Measurements from ENCODE around the gene TMEM233.

Gene TMEM233

DNA sequence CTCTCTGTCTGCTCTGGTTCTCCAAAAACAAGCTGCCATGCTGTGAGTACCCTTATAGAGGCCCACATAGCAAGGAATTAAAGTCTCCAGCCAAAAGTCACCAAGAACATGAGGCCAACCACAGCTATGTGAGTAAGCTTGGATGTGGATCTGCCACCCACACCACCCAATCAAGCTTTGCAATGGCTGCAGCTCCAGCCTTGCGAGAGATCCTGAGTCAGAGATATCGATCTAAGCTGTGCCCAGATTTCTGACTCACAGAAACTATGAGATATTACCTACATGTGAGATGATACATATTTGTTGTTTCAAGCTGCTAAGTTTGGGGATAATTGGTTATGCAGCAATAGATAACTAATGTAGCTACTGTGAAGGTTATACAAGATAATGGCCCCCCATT, 15.5 kb upstream of the TMEM233 start:
- no peak for DNase-seq (ENCODE audit: low read depth)
- Histone ChIP-seq H3K27me3 (replicated peaks; ENCODE audit: control insufficient read depth, insufficient read depth, low read length) (no peaks in the 10 kb centered on the region), H3K36me3 (ENCODE audit: control insufficient read depth, insufficient read depth, low read length, severe bottlenecking) (no peaks in the 10 kb centered on the region), H3K9ac (ENCODE audit: low read length) (no peak overlapping the region), H3K4me1 (ENCODE audit: control insufficient read depth, insufficient read depth, low read length) (peaks cover 9% of the 10 kb centered on the region), H3K9me3 (ENCODE audit: control insufficient read depth, low read length) (no peaks in the 10 kb centered on the region), H3K4me3 (ENCODE audit: low read length) (no peak overlapping the region)

DNA sequence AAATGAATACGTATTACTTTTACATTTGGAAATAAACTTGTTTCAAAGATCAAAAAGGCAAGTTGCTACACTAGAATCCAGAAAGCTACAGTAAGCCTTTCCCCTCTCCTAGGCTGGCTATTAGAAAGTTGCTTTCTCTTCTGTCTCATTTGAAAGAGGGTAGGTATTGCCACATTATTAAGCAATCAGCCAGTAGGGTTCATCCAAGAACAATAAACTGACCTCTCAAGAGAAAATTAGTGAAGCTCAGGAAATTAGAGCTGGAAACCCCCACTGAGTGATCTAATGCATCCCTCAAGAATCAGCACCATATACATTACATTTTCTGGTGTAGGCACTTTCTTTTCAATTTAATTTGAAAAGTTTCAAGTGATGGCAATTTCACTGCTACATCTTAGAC, 4.5 kb upstream of the TMEM233 start:
- no peaks in the 10 kb centered on the region for H3K9me3 ChIP-seq (ENCODE audit: control insufficient read depth, low read length)
- H3K27me3 ChIP-seq (replicated peaks; ENCODE audit: control insufficient read depth, insufficient read depth, low read length), result peaks cover 29% of the 10 kb centered on the region
- no peak overlapping the region for H3K4me3 ChIP-seq (ENCODE audit: low read length)
- no peaks in the 10 kb centered on the region for H3K36me3 ChIP-seq (ENCODE audit: control insufficient read depth, insufficient read depth, low read length, severe bottlenecking)
- H3K9ac ChIP-seq (ENCODE audit: low read length), result no peak overlapping the region
- DNase-seq (ENCODE audit: low read depth), result peak; percentile 18
- H3K4me1 ChIP-seq (ENCODE audit: control insufficient read depth, insufficient read depth, low read length), result peaks cover 15% of the 10 kb centered on the region

DNA sequence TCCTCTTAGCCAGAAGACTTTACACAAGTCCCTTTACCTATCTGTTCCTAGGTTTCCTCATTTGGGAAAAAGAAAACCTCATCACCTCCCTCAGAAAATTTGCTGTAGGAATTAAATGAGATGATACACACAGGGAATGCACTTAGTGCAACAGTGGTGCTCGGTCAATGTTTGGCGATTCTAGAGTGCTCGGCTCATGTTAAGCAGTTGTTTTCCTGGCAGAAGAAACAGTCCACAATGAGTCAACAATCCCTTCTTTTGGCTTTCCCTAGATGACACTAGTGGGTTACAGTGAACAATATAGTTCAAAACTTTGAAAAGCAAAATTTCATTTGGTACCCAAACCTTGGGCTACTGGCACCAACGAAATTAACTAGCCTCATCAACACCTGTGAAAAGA, 3.9 kb upstream of the TMEM233 start:
- Histone ChIP-seq H3K9ac (ENCODE audit: low read length) (no peak overlapping the region), H3K36me3 (ENCODE audit: control insufficient read depth, insufficient read depth, low read length, severe bottlenecking) (no peaks in the 10 kb centered on the region), H3K27me3 (replicated peaks; ENCODE audit: control insufficient read depth, insufficient read depth, low read length) (peaks cover 30% of the 10 kb centered on the region), H3K4me1 (ENCODE audit: control insufficient read depth, insufficient read depth, low read length) (peaks cover 15% of the 10 kb centered on the region), H3K9me3 (ENCODE audit: control insufficient read depth, low read length) (no peaks in the 10 kb centered on the region), H3K4me3 (ENCODE audit: low read length) (no peak overlapping the region)
- DNase-seq (ENCODE audit: low read depth), result no peak

DNA sequence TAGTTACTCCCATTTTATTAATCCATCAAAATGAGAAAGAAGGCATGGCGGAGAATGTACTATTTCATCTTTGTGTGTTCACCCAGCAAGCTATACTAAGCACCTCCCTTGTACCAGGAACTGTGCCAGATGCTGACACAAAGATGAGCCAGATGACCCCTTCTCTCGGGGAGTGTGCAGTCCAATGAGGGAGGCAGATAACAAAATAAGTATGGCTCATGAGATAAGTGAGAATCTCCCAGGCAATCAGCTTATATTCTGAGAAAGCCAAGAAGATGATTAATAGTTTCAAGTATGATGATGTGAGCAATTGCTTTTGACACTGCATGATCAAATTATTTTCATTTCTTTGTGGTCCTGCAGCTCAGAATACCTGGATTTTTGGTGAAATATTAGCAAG, 1.3 kb upstream of the TMEM233 start:
- H3K9ac ChIP-seq (ENCODE audit: low read length), result no peak overlapping the region
- no peak for DNase-seq (ENCODE audit: low read depth)
- no peaks in the 10 kb centered on the region for H3K9me3 ChIP-seq (ENCODE audit: control insufficient read depth, low read length)
- peaks cover 15% of the 10 kb centered on the region for H3K4me1 ChIP-seq (ENCODE audit: control insufficient read depth, insufficient read depth, low read length)
- peaks cover 38% of the 10 kb centered on the region for H3K27me3 ChIP-seq (replicated peaks; ENCODE audit: control insufficient read depth, insufficient read depth, low read length)
- no peaks in the 10 kb centered on the region for H3K36me3 ChIP-seq (ENCODE audit: control insufficient read depth, insufficient read depth, low read length, severe bottlenecking)
- H3K4me3 ChIP-seq (ENCODE audit: low read length), result no peak overlapping the region

DNA sequence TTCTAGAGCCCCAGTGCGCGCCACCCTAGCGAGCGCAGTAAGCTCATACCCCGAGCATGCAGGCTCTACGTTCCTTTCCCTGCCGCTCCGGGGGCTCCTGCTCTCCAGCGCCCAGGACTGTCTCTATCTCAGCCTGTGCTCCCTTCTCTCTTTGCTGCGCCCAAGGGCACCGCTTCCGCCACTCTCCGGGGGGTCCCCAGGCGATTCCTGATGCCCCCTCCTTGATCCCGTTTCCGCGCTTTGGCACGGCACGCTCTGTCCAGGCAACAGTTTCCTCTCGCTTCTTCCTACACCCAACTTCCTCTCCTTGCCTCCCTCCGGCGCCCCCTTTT, 791 bp downstream of the TMEM233 start:
- Histone ChIP-seq H3K4me1 (ENCODE audit: control insufficient read depth, insufficient read depth, low read length) (peaks cover 8% of the 10 kb centered on the region), H3K9ac (ENCODE audit: low read length) (no peak overlapping the region), H3K36me3 (ENCODE audit: control insufficient read depth, insufficient read depth, low read length, severe bottlenecking) (no peaks in the 10 kb centered on the region), H3K4me3 (ENCODE audit: low read length) (peak overlapping the region; percentile 69), H3K27me3 (replicated peaks; ENCODE audit: control insufficient read depth, insufficient read depth, low read length) (peaks cover 38% of the 10 kb centered on the region), H3K9me3 (ENCODE audit: control insufficient read depth, low read length) (no peaks in the 10 kb centered on the region)
- DNase-seq (ENCODE audit: low read depth), result no peak

DNA sequence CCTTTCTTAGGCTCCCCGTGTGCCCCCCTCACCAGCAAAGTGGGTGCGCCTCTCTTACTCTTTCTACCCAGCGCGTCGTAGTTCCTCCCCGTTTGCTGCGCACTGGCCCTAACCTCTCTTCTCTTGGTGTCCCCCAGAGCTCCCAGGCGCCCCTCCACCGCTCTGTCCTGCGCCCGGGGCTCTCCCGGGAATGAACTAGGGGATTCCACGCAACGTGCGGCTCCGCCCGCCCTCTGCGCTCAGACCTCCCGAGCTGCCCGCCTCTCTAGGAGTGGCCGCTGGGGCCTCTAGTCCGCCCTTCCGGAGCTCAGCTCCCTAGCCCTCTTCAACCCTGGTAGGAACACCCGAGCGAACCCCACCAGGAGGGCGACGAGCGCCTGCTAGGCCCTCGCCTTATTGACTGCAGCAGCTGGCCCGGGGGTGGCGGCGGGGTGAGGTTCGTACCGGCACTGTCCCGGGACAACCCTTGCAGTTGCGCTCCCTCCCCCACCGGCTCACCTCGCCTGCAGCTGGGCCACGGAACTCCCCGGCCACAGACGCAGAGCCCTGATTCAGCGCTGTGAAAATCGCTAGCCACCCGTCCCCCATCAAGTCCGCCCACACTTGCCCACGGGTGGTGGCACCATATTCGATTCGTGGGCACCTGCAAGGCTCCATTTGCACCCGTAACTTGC, 1.3 kb downstream of the TMEM233 start:
- no peak for DNase-seq (ENCODE audit: low read depth)
- Histone ChIP-seq H3K9me3 (ENCODE audit: control insufficient read depth, low read length) (no peaks in the 10 kb centered on the region), H3K4me1 (ENCODE audit: control insufficient read depth, insufficient read depth, low read length) (peaks cover 2% of the 10 kb centered on the region), H3K4me3 (ENCODE audit: low read length) (peak overlapping the region; percentile 69), H3K9ac (ENCODE audit: low read length) (no peak overlapping the region), H3K36me3 (ENCODE audit: control insufficient read depth, insufficient read depth, low read length, severe bottlenecking) (no peaks in the 10 kb centered on the region), H3K27me3 (replicated peaks; ENCODE audit: control insufficient read depth, insufficient read depth, low read length) (peaks cover 38% of the 10 kb centered on the region)

DNA sequence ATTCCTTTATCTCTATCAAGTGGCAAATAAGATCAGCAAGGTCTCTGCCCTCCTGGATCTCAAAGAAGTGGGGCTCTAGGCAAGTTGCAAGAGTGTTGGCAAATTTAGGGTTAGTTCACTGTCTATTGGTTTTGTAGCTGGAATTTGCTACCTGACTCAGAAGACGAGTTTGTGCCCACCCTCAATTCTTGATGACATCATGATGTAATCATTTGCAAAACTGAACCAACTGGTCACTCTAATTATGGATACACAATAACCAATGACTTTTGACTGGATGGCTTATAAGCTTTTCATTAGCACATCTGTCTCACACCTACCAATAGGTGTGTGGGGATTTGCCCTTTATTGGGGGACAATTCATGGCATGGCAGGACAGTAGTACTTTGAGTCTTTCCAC, 4.6 kb downstream of the TMEM233 start:
- Histone ChIP-seq H3K9me3 (ENCODE audit: control insufficient read depth, low read length) (no peaks in the 10 kb centered on the region), H3K9ac (ENCODE audit: low read length) (no peak overlapping the region), H3K27me3 (replicated peaks; ENCODE audit: control insufficient read depth, insufficient read depth, low read length) (peaks cover 31% of the 10 kb centered on the region), H3K4me3 (ENCODE audit: low read length) (no peak overlapping the region), H3K4me1 (ENCODE audit: control insufficient read depth, insufficient read depth, low read length) (no peaks in the 10 kb centered on the region), H3K36me3 (ENCODE audit: control insufficient read depth, insufficient read depth, low read length, severe bottlenecking) (no peaks in the 10 kb centered on the region)
- no peak for DNase-seq (ENCODE audit: low read depth)

DNA sequence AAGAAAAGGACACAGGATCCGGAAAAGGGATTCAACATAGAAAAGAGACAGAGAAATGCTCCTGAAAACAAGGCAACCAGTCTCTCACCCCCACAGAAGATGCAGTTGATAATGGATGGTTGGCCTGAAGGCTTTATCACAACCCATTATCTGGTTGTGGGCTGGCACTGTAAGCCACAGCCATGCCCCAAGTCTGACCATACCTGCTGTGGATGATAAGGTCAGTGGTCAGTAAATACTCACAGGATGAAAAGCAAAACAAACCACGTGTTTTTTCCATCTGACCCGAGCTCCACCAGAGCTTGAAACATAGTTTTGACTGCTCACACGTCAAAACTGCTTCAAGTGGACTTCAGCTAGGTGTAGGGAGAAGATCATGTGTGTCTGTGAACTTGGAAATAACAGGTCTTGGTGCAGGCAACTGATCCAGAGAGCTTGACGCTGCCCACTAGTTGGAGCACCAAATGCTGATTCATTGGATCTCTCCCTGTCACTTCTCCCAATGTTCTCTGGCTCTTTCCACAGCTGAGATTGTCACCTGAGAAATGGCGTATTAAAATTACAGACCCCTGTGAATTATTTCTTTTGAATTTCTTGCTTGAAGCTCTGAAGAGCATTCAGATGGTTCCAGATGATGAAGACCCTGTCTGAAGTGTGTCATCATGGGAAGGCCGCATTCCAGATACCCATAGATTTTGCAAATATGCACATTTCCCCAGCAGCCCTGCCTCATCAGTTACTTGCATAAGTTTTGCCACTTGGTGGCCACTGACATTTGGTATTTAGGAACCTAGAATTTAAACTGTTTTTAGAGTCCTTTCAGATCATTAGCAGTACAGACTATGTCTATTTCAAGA, 8.5 kb downstream of the TMEM233 start:
- no peaks in the 10 kb centered on the region for H3K4me1 ChIP-seq (ENCODE audit: control insufficient read depth, insufficient read depth, low read length)
- H3K9ac ChIP-seq (ENCODE audit: low read length), result no peak overlapping the region
- no peak overlapping the region for H3K4me3 ChIP-seq (ENCODE audit: low read length)
- H3K9me3 ChIP-seq (ENCODE audit: control insufficient read depth, low read length), result no peaks in the 10 kb centered on the region
- no peaks in the 10 kb centered on the region for H3K27me3 ChIP-seq (replicated peaks; ENCODE audit: control insufficient read depth, insufficient read depth, low read length)
- DNase-seq (ENCODE audit: low read depth), result no peak
- H3K36me3 ChIP-seq (ENCODE audit: control insufficient read depth, insufficient read depth, low read length, severe bottlenecking), result no peaks in the 10 kb centered on the region

DNA sequence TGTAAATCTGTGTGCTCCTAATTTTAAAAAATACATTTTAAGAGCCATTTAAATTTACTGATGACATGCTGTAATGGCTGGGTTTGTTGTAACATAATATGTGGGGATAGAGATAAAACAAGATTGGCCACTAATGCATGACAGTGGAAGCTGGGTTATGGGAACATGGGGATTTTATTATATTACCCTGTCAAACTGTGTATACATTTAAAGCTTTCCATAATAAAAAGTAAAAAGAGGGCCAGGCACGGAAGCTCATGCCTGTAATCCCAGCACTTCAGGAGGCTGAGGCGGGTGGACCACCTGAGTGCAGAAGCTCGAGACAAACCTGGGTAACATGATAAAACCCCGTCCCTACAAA, 9.1 kb downstream of the TMEM233 start:
- no peaks in the 10 kb centered on the region for H3K9me3 ChIP-seq (ENCODE audit: control insufficient read depth, low read length)
- H3K36me3 ChIP-seq (ENCODE audit: control insufficient read depth, insufficient read depth, low read length, severe bottlenecking), result no peaks in the 10 kb centered on the region
- no peaks in the 10 kb centered on the region for H3K27me3 ChIP-seq (replicated peaks; ENCODE audit: control insufficient read depth, insufficient read depth, low read length)
- H3K9ac ChIP-seq (ENCODE audit: low read length), result no peak overlapping the region
- H3K4me1 ChIP-seq (ENCODE audit: control insufficient read depth, insufficient read depth, low read length), result no peaks in the 10 kb centered on the region
- DNase-seq (ENCODE audit: low read depth), result no peak
- H3K4me3 ChIP-seq (ENCODE audit: low read length), result no peak overlapping the region

DNA sequence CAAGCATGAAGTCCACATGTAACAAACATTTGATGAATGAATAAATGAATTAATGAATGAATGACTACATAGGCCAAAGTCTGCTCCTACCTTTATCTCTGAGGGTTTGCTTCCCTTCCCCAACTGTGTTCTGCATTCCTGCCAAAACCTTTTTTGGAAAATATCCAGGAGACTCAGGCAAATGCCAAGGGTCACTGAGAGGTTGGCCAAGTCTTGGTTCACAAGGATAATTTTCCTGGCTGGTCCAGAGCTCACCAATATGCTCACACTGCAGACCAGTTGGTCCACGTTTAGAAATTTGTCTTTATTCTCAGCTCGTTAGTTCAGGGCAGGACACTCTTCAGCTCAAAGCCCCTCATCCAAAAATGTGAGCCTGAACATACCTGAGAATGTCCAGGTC, 10.2 kb downstream of the TMEM233 start:
- Histone ChIP-seq H3K9ac (ENCODE audit: low read length) (no peak overlapping the region), H3K36me3 (ENCODE audit: control insufficient read depth, insufficient read depth, low read length, severe bottlenecking) (no peaks in the 10 kb centered on the region), H3K9me3 (ENCODE audit: control insufficient read depth, low read length) (no peaks in the 10 kb centered on the region), H3K27me3 (replicated peaks; ENCODE audit: control insufficient read depth, insufficient read depth, low read length) (no peaks in the 10 kb centered on the region), H3K4me3 (ENCODE audit: low read length) (no peak overlapping the region), H3K4me1 (ENCODE audit: control insufficient read depth, insufficient read depth, low read length) (no peaks in the 10 kb centered on the region)
- DNase-seq (ENCODE audit: low read depth), result no peak

DNA sequence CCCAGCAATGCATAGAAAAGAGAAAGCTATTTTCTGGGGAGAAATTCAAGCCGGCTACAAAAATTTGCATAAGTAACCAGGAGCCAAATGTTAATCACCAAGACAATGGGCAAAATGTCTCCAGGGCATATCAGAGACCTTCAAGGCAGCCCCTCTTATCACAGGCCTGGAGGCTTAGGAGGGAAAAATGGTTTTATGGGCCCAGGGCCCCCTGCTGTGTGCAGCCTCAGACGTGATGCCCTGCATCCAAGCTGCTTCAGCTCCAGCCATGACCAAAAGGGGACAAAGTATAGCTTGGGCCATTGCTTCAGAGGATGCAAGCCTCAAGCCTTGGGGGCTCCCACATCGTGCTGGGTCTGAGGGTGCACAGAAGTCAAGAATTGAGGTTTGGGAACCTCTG, 15.8 kb downstream of the TMEM233 start:
- H3K4me1 ChIP-seq (ENCODE audit: control insufficient read depth, insufficient read depth, low read length), result no peaks in the 10 kb centered on the region
- no peaks in the 10 kb centered on the region for H3K27me3 ChIP-seq (replicated peaks; ENCODE audit: control insufficient read depth, insufficient read depth, low read length)
- no peak for DNase-seq (ENCODE audit: low read depth)

More for the DNA sequence above, 15.8 kb downstream of the TMEM233 start:
- H3K9me3 ChIP-seq (ENCODE audit: control insufficient read depth, low read length), result no peaks in the 10 kb centered on the region
- no peak overlapping the region for H3K9ac ChIP-seq (ENCODE audit: low read length)
- no peak overlapping the region for H3K4me3 ChIP-seq (ENCODE audit: low read length)
- no peaks in the 10 kb centered on the region for H3K36me3 ChIP-seq (ENCODE audit: control insufficient read depth, insufficient read depth, low read length, severe bottlenecking)

All from adipocyte (in vitro differentiated cells).